ENCODE results near the gene CEP126.
"Not testable (repeated sequence)": the region's sequence is repeated elsewhere in the genome, so short reads cannot be mapped to it uniquely, and the experiment has no call there.

Gene CEP126

GRCh38 chr11:101923554-101923953, 8.7 kb downstream of the CEP126 start:
- in situ Hi-C loops (cut with MboI; ENCODE audit: low sequenced_read_pairs) = no loop called here

DNA sequence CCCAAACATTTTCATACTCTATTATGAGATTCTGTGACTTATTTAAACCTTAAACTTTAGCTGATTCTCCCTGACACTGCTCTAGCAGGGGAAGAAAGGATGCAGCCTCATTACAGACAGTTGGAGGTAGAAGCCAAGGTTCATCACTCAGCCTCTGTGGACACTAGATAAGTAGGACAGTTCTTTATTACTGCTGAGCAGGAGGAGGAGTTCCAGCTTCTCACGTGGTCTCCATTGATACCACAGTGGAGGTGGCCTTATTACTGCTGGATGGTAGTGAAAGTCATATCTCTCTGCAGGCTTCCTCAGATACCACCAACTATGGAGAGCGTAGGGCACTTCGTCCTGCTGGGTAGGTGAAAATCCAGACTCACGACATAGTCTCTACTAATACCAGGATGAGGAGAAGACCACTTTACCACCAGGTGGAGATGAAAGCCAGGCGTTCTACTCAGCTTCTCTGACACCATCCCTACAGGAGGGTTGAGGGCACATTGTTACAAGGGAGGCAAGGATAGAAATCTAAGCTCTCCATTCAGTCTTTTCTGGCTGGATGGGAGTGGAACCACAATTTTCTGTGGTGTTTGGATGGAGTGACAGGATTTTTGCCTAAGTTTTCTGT, 14.6 kb downstream of the CEP126 start:
- in situ Hi-C loops (cut with MboI; ENCODE audit: low sequenced_read_pairs) = no loop called here

GRCh38 chr11:101931692-101932091, 16.9 kb downstream of the CEP126 start:
- in situ Hi-C loops (cut with MboI; ENCODE audit: low sequenced_read_pairs) = no loop called here

DNA sequence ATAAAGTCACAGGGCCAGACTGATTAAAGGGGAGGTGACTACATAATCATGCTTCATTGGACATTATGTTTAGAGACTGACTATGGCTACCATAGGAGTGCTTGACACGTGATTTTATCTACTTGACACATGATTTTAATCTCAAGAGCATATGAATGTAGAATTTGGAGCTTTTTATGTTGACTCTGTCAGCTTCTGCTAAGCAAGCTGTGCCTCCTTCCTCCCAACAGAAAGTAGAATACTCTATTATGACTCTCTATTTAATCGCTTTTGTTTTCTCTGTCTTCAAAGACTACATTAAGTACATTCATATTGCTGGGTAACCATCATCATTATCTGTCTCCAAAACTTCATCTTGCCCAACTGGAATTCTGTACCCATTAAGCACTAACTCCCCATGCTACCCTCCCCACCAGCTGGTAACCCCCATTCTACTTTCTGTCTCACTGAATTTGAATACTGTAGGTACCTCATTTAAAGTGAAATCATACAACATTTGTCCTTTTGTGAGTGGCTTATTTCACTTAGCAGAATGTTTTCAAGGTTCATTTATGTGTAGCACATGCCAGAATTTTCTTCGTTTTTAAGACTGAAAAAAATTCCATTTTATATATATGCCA, 26.2 kb downstream of the CEP126 start:
- in situ Hi-C loops (cut with MboI; ENCODE audit: low sequenced_read_pairs) = no loop called here

GRCh38 chr11:101944923-101945322, 30.1 kb downstream of the CEP126 start:
- in situ Hi-C loops (cut with MboI; ENCODE audit: low sequenced_read_pairs) = no loop called here

- in situ Hi-C loops (cut with MboI; ENCODE audit: low sequenced_read_pairs) = no loop called here
Measured at GRCh38 chr11:101945448-101945847, 30.6 kb downstream of the CEP126 start.

GRCh38 chr11:101949680-101950220, 34.9 kb downstream of the CEP126 start:
- in situ Hi-C loops (cut with MboI; ENCODE audit: low sequenced_read_pairs) = no loop called here

DNA sequence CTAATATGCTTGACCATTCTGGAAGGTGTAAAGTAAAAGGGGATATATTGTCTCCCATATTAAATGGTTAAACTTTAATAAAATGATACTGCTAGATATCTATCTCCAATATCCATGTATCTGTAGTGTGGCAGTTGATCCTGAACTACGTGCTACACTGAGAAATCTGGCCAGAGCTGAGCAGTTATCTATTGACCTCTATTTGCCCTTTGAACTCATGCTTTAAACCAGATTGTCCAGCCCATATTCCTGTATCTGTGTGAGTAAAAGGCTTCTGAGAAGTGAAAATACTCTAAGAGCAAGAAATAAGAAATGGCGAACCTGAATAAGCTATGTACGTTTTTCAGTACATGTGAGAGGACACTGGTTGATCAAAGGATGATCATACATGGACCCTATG, 40.5 kb downstream of the CEP126 start:
- in situ Hi-C loops (cut with MboI; ENCODE audit: low sequenced_read_pairs) = no loop called here

- in situ Hi-C loops (cut with MboI; ENCODE audit: low sequenced_read_pairs) = no loop called here
Measured at GRCh38 chr11:101955701-101956100, 40.9 kb downstream of the CEP126 start.

DNA sequence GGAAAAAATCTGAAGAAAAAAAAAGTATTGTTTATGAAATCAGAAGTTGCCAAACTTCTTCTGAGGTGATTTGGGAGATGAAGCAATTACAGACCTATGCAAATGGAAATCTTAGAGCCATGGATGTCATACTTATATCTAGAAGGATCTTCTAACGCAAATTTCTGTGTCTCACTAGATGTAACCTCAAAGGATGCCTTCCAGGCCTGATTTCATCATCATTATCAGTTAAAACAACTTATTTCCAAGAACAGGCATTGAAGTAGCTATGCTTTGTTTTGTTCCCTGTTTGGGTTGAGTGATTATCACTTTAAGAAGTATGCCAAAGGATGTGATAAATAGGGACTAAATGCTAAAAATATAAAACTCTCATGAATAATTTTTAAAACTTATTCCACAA, 45.4 kb downstream of the CEP126 start:
- in situ Hi-C loops (cut with MboI; ENCODE audit: low sequenced_read_pairs) = no loop called here

- in situ Hi-C loops (cut with MboI; ENCODE audit: low sequenced_read_pairs) = not testable (repeated sequence)
Measured at GRCh38 chr11:101964200-101964599, 49.4 kb downstream of the CEP126 start.

- in situ Hi-C loops (cut with MboI; ENCODE audit: low sequenced_read_pairs) = no loop called here
Measured at GRCh38 chr11:101974255-101974654, 59.4 kb downstream of the CEP126 start.

DNA sequence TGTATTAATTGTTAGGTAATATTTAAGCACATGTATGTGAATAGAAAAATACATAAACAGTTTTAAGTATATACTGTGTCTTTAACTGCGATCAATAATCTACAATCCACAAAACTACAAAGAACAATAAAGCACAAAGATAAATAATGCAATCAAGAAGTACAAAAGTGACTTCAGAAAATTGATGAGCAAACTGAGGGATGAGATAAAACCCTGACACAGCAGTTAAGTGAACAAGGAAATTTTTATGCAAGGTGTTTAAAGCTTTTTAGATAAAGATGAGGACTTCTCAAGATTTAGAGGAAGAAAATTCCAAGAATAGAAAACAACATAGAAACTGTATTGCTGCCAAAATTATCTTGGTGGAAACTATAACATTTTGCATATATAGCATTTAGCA, 60.0 kb downstream of the CEP126 start:
- in situ Hi-C loops (cut with MboI; ENCODE audit: low sequenced_read_pairs) = no loop called here

DNA sequence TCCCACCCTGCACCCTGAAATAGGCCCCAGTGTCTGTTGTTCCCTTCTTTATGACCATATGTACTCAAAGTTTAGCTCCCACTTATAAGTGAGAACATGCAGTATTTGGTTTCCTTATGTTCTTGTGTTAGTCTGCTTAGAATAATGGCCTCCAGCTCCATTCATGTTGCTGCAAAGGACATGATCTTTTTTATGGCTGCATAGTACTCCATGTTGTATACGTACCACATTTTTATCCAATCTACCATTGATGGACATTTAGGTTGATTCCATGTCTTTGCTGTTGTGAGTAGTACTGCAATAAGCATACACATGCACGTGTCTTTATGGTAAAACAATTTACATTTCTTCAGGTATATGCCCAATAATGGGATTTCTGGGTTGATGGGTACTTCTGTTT, 60.9 kb downstream of the CEP126 start:
- in situ Hi-C loops (cut with MboI; ENCODE audit: low sequenced_read_pairs) = no loop called here

GRCh38 chr11:101987370-101987769, 72.6 kb downstream of the CEP126 start:
- in situ Hi-C loops (cut with MboI; ENCODE audit: low sequenced_read_pairs) = no loop called here

DNA sequence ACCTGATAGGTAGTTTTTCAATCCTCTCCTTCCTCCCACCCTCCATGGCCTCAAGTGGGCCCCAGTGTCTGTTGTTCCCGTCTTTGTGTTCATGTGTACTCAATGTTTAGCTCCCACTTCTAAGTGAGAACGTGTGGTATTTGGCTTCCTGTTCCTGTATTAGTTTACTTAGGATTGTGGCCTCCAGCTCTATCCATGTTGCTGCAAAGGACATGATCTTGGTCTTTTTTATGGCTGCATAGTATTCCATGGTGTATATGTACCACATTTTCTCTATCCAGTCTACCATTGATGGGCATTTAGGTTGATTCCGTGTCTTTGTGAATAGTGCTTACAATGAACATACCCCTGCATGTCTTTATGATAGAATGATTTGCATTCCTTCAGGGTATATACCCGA, 78.4 kb downstream of the CEP126 start:
- in situ Hi-C loops (cut with MboI; ENCODE audit: low sequenced_read_pairs) = no loop called here

- in situ Hi-C loops (cut with MboI; ENCODE audit: low sequenced_read_pairs) = not testable (repeated sequence)
Measured at GRCh38 chr11:101994052-101994469, 79.3 kb downstream of the CEP126 start.

- in situ Hi-C loops (cut with MboI; ENCODE audit: low sequenced_read_pairs) = no loop called here
Measured at GRCh38 chr11:101996111-101996510, 81.3 kb downstream of the CEP126 start.

GRCh38 chr11:102001657-102002338, 87.0 kb downstream of the CEP126 start:
- in situ Hi-C loops (cut with MboI; ENCODE audit: low sequenced_read_pairs) = no loop called here

DNA sequence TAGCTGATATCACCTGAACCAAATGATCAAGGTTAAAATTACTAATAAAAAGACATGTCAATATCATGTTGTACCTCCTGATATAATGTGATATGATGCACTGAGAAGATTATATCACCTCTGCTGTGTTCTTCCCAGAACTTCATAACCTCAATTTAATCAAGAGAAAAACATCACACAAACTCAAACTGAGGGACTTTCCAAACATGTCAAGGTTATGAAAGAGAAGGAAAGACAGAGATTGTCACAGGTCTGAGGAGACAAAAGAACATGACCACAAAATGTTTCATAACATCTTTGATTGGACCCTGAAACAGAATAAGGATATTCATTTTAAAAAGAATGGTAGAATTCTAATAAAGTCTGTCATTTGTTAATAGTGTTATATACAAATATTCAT, 89.4 kb downstream of the CEP126 start:
- in situ Hi-C loops (cut with MboI; ENCODE audit: low sequenced_read_pairs) = no loop called here

GRCh38 chr11:102005306-102005705, 90.5 kb downstream of the CEP126 start:
- in situ Hi-C loops (cut with MboI; ENCODE audit: low sequenced_read_pairs) = no loop called here
